ENCODE results near the gene NEU4. TPM values are rescaled to one million over a fixed set of nuclear protein-coding genes. Genes with fewer than 3 reads are reported as not detected.

The NEU4 gene
- total RNA-seq, 4 donors from 2014 or later: 58.1 to 195 (median 93.9) TPM

DNA sequence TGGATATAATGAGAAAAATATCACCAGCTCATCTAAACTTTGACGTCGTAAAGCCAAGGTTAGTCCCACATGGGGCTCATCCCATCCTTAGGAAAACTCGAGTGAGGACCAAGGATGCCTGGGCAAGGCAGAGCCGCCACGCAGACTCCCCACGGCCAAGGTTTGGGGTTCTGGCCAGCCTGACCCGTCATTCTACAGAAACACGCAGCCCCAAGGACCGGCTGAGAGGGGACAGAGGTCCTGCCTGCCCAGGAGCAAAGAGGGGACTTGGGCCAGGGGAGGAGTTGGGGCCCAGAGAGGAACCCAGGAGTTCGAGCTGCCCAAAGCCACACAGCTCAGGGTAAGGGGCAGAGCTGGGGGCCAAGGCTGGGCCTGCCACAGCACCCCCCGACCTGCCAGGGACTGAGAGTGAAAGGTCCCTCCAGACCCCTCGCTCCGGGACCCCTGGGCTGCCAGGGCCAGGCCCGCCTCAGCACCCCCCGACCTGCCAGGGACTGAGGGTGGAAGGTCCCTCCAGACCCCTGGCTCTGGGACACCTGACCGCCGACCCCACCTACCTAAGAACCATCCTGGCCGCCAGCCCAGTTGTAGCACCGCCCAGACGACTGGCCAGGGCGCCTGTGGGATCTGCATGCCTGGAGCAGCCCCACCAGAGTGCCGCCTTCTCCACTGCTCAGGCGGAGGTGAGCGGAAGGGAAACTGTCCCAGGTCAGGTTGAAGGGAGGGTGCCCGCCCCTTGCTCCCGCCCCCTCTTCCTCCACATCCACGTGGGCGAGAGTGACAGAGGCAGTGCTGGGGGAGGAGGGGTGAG is 49.4 kb downstream of the NEU4 start, which contains the start of gene PDCD1:
Gene PDCD1 (minus strand): TSS at position 689 of the 811 bp plus-strand sequence. CDS start 56 bp downstream, at position 633.
- H3K27ac ChIP-seq: peak within 1 kb of the TSS; percentile 18 to 70 (median 57)
- intact Hi-C loops (cut with DNase I; ENCODE audit: low total_unique reads) (no loop called here), in situ Hi-C loops (cut with MboI; ENCODE audit: low pct_ligation_motif_present in 1 of 4, low pct_unique_long_range_greater_than_20kb in 1 of 4, low sequenced_read_pairs in 3 of 4) (no loop called here)
- H3K36me3 ChIP-seq: no peaks in the 10 kb centered on the region
- H3K9me3 ChIP-seq: no peaks in the 10 kb centered on the region
- peak within 1 kb of the TSS in 3 of 4 donors; percentile 5 to 29 (median 12) for H3K4me3 ChIP-seq
- H3K4me1 ChIP-seq: peaks cover 12 to 18% (median 15%) of the 10 kb centered on the region in 4 donors
- 51% methylated on average over 20 of the region's 28 CpGs; no CpG with 5 or more reads in 1 of the 2 donors for WGBS, 2 donors (ENCODE audit: low coverage in 1 of 2)
- TF ChIP-seq POLR2AphosphoS5 (IDR thresholded peaks at IDR 0.05) (no peak), EP300 (IDR thresholded peaks at IDR 0.05; ENCODE audit: low read depth) (no peak), POLR2A (IDR thresholded peaks at IDR 0.05) (no peak)
- TF ChIP-seq, protein P1, sequence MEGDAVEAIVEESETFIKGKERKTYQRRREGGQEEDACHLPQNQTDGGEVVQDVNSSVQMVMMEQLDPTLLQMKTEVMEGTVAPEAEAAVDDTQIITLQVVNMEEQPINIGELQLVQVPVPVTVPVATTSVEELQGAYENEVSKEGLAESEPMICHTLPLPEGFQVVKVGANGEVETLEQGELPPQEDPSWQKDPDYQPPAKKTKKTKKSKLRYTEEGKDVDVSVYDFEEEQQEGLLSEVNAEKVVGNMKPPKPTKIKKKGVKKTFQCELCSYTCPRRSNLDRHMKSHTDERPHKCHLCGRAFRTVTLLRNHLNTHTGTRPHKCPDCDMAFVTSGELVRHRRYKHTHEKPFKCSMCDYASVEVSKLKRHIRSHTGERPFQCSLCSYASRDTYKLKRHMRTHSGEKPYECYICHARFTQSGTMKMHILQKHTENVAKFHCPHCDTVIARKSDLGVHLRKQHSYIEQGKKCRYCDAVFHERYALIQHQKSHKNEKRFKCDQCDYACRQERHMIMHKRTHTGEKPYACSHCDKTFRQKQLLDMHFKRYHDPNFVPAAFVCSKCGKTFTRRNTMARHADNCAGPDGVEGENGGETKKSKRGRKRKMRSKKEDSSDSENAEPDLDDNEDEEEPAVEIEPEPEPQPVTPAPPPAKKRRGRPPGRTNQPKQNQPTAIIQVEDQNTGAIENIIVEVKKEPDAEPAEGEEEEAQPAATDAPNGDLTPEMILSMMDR (IDR thresholded peaks at IDR 0.05): no peak
- DNase-seq: peak; percentile 47
- peaks cover 32% of the 10 kb centered on the region for H3K27me3 ChIP-seq

DNA sequence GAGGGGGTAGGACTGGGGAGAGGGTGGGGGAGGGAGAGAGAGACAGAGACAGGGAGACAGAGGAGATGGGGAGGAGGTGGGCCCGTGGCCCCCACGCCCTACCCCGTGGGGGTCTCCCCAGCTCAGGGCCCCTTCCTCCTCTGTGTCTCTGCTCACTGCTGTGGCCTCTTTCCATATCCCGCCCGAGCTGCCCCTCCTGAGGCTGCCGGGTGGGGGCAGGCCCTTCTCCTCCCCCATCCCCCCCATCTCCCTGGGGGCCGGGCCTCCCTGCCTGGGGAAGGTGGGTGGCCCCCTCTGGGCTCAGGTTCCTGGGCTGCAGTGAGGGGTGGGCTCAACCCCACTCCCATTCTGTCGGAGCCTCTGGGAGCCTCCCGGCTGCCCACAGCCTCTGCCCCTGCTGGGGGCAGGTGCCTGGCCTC is 50.0 kb downstream of the NEU4 start:
- DNase-seq: no peak
- in situ Hi-C loops (cut with MboI; ENCODE audit: low pct_ligation_motif_present in 1 of 4, low pct_unique_long_range_greater_than_20kb in 1 of 4, low sequenced_read_pairs in 3 of 4): no loop called here
- peak overlapping the region; percentile 18 to 70 (median 57) for H3K27ac ChIP-seq
- no peak for TF ChIP-seq POLR2AphosphoS5 (IDR thresholded peaks at IDR 0.05)
- no peak for TF ChIP-seq EP300 (IDR thresholded peaks at IDR 0.05; ENCODE audit: low read depth)
- intact Hi-C loops (cut with DNase I; ENCODE audit: low total_unique reads): no loop called here
- peaks cover 36% of the 10 kb centered on the region for H3K27me3 ChIP-seq
- H3K4me3 ChIP-seq: no peak overlapping the region
- 22% methylated on average over 6 of the region's 9 CpGs; no CpG with 5 or more reads in 1 of the 2 donors for WGBS, 2 donors (ENCODE audit: low coverage in 1 of 2)
- H3K36me3 ChIP-seq: no peaks in the 10 kb centered on the region
- no peaks in the 10 kb centered on the region for H3K9me3 ChIP-seq
- peaks cover 12 to 18% (median 15%) of the 10 kb centered on the region in 4 donors for H3K4me1 ChIP-seq

DNA sequence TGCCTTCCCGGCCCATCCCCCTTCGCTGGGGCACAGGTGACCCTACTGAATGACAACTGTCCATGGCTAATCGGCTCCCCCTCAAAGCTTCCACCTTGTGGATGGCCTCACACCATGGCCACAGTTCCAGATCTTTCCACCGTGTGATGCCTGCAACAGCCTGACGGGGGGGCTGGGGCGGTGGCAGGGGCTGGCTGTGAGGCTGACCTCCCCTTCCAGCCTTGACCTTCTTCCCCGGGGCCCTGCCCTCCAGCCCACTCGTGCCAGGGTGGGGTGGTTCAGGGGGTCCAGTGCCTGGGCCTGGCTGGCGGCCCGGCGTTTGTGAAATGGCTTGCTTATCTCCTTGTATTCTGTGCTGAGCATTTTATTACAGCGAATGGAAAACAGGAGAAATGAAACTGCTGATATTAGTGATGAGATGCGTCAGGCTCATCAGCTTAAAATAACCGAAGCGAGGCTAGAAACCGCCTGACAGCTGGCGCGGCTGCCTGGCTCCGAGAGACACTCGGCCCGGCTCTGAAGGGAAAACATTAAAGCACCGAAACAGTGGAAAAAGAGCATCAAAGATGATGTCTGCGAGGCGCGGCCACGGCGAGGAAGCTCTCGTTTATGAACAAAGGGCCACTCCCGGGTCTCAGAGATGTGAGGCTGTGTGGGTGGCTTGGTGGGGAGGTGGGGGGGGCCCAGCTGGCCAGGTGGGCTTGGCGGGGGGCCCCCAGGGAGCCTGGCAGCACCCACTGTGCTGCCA is 50.6 kb downstream of the NEU4 start:
- peaks cover 36% of the 10 kb centered on the region for H3K27me3 ChIP-seq
- TF ChIP-seq EP300 (IDR thresholded peaks at IDR 0.05; ENCODE audit: low read depth): no peak
- TF ChIP-seq, protein P1 (IDR thresholded peaks at IDR 0.05): peak in 2 of 5 experiments; percentile 8 to 27
- in situ Hi-C loops (cut with MboI; ENCODE audit: low pct_ligation_motif_present in 1 of 4, low pct_unique_long_range_greater_than_20kb in 1 of 4, low sequenced_read_pairs in 3 of 4): no loop called here

DNA sequence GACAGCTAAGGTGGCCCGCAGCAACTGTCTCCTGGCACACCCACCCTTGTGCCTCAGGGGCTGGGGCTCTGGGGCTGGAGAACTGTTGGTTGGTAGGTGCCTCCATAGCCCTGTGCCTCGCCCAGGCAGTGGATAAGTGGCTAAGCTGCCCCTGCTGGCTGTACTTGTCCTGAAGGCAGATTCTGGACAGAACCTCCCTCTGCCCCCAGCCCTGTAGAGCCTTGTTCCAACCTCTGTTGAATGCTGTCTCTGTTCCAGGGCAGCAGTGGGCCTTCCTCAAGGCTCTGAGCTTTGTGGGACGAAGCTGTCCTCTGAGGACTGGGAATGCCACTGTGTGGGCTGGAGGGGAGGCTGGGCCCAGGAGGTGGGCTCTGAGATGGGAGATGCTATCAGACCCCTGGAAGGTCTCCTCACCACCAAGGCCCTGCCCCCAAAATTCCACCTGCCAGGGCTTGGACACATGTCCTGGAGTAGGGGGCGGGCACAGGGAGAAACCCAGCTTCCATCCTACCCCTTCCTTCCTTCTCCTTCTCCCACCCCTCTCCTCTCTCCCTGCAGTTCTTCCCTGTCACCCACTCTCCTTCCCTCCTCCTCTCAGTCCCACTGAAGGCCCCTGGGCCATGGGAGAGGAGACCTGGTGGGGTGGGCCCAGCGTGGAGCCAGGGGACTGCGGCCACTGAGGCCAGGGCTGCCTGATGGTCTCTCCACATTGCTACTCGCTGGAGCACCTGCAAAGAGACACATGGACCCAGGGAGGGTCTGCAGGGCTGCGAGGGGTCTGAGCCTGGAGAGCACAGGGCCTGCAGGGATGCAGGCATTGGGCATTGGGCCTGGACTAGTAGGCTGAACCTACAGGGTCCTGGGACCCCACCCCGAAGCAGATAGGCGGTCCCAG is 51.4 kb downstream of the NEU4 start:
- no peaks in the 10 kb centered on the region for H3K9me3 ChIP-seq
- TF ChIP-seq, protein P1 (IDR thresholded peaks at IDR 0.05): no peak
- no peak for TF ChIP-seq POLR2A (IDR thresholded peaks at IDR 0.05)
- no peak for TF ChIP-seq POLR2AphosphoS5 (IDR thresholded peaks at IDR 0.05)
- no peak for TF ChIP-seq EP300 (IDR thresholded peaks at IDR 0.05; ENCODE audit: low read depth)
- intact Hi-C loops (cut with DNase I; ENCODE audit: low total_unique reads): no loop called here
- peak overlapping the region; percentile 18 to 70 (median 57) for H3K27ac ChIP-seq
- peaks cover 12 to 18% (median 15%) of the 10 kb centered on the region in 4 donors for H3K4me1 ChIP-seq
- no peak for DNase-seq
- H3K36me3 ChIP-seq: no peaks in the 10 kb centered on the region
- in situ Hi-C loops (cut with MboI; ENCODE audit: low pct_ligation_motif_present in 1 of 4, low pct_unique_long_range_greater_than_20kb in 1 of 4, low sequenced_read_pairs in 3 of 4): no loop called here
- peaks cover 36% of the 10 kb centered on the region for H3K27me3 ChIP-seq
- 81% methylated on average over 10 of the region's 10 CpGs; no CpG with 5 or more reads in 1 of the 2 donors for WGBS, 2 donors (ENCODE audit: low coverage in 1 of 2)
- peak overlapping the region in 1 of 4 donors; percentile 29 for H3K4me3 ChIP-seq

More for the DNA sequence above, 50.6 kb downstream of the NEU4 start:
- Histone ChIP-seq H3K36me3 (no peaks in the 10 kb centered on the region), H3K4me1 (peaks cover 12 to 18% (median 15%) of the 10 kb centered on the region in 4 donors), H3K27ac (peak overlapping the region; percentile 18 to 70 (median 57)), H3K4me3 (peak overlapping the region in 3 of 4 donors; percentile 5 to 29 (median 12)), H3K9me3 (no peaks in the 10 kb centered on the region)
- intact Hi-C loops (cut with DNase I; ENCODE audit: low total_unique reads): no loop called here
- DNase-seq: peak; percentile 47
- 14% methylated on average over 28 of the region's 30 CpGs; no CpG with 5 or more reads in 1 of the 2 donors for WGBS, 2 donors (ENCODE audit: low coverage in 1 of 2)

Measured in transverse colon (tissue), 4 donors.